Memory B cell (primary cell): Measurements from ENCODE around the gene MDFI.
"Not testable (repeated sequence)": the region's sequence is repeated elsewhere in the genome, so short reads cannot be mapped to it uniquely, and the experiment has no call there.

Experiments used
- ATAC-seq: fragments of 150-1000 bp; cut with Tn5 transposase; 2 replicates; pipeline ENCODE4 v1.10.0; 2021; ENCODE audit warnings: low read depth, mild to moderate bottlenecking, moderate library complexity
- DNase-seq, 2 donors: peaks; one replicate each; pipeline ENCODE4 v3.0.0; 2022; ENCODE audit warnings: low spot score in 2 of 2
- H3K27ac Mint-ChIP-seq: one replicate; pipeline ENCODE4 v1.8.0; 2022; ENCODE audit warnings: mild to moderate bottlenecking, moderate library complexity, mixed read lengths
- H3K27me3 Mint-ChIP-seq: one replicate; pipeline ENCODE4 v1.8.0; 2022; ENCODE audit warnings: mixed read lengths
- H3K36me3 Mint-ChIP-seq: one replicate; pipeline ENCODE4 v1.8.0; 2022; ENCODE audit warnings: mild to moderate bottlenecking, mixed read lengths
- H3K4me1 Mint-ChIP-seq: one replicate; pipeline ENCODE4 v1.8.0; 2022; ENCODE audit warnings: mixed read lengths
- H3K4me3 Mint-ChIP-seq: one replicate; pipeline ENCODE4 v1.8.0; 2022; ENCODE audit warnings: mild to moderate bottlenecking, moderate library complexity, mixed read lengths
- H3K9me3 Mint-ChIP-seq: one replicate; pipeline ENCODE4 v1.8.0; 2022; ENCODE audit warnings: mixed read lengths

MDFI gene

DNA sequence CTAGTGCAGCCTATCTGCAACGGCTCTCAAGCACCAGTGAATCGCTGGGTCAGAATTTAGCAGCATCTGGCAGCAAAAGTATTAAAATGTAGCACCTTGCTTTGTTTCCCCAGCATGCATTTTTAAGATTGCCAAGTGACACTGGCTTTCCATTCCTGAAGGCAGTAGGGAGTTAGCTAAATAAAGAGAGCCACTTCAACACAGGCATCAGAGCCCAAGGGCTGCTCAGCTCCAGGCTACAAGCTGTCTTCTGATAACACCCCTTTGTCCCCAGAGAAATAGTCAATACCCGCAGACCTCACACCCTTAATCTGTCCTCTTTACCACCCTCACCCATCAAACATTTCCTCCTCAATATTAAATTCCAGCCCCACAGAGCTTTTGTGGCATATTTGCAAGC is 19.7 kb upstream of the MDFI start:
- no peak overlapping the region for H3K4me3 Mint-ChIP-seq
- H3K36me3 Mint-ChIP-seq, result peaks cover 2% of the 10 kb centered on the region
- no peak for ATAC-seq
- H3K27me3 Mint-ChIP-seq, result peaks cover 11% of the 10 kb centered on the region
- no peaks in the 10 kb centered on the region for H3K4me1 Mint-ChIP-seq
- H3K27ac Mint-ChIP-seq, result no peak overlapping the region
- DNase-seq, result no peak
- H3K9me3 Mint-ChIP-seq, result peaks cover 4% of the 10 kb centered on the region

DNA sequence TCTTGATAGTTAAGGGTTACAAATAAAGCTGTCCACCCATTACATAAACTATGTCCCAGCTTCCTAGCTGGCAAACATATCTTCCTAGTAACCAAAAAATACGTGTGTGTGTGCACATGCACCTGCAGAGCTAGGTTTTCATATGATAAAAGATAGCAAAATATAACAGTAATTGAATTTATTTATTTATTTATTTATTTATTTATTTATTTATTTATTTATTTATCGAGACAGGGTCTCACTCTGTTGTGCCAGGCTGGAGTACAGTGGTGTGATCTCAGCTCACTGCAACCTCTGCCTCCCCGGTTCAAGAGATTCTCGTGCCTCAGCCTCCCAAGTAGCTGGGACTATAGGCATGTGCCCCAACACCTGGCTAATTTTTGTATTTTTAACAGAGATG is 19.1 kb upstream of the MDFI start:
- DNase-seq, H3K36me3 Mint-ChIP-seq, H3K4me1 Mint-ChIP-seq, ATAC-seq, H3K9me3 Mint-ChIP-seq, H3K4me3 Mint-ChIP-seq, H3K27ac Mint-ChIP-seq: not testable (repeated sequence)
- peaks cover 10% of the 10 kb centered on the region for H3K27me3 Mint-ChIP-seq

DNA sequence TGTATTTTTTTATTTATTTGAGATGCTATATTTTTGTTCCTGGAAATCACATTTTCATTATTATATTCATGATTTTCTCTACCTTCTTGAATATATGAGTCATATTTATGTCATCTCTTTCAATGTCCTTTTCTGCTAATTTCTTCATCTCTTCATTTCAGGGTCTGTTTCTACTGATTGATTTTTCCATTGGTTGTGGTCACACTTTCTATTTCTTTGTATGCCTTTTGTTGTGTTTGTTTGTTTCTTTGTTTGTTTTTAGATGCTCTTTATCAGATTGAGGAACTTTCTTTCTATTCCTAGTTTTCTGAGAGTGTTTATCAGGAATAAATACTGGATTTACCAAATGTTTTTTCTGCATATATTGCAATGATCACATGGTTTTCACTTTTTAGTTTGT is 16.9 kb upstream of the MDFI start:
- Mint-ChIP-seq H3K27me3 (peaks cover 17% of the 10 kb centered on the region), H3K9me3 (peaks cover 7% of the 10 kb centered on the region), H3K36me3 (peaks cover 5% of the 10 kb centered on the region), H3K27ac (no peak overlapping the region), H3K4me3 (no peak overlapping the region), H3K4me1 (peaks cover 8% of the 10 kb centered on the region)
- ATAC-seq (no peak), DNase-seq (no peak)

GRCh38 chr6:41621802-41622201 is 16.5 kb upstream of the MDFI start:
- H3K4me3 Mint-ChIP-seq, result no peak overlapping the region
- H3K27ac Mint-ChIP-seq, result no peak overlapping the region
- H3K4me1 Mint-ChIP-seq, result peaks cover 8% of the 10 kb centered on the region
- ATAC-seq (no peak), DNase-seq (no peak)
- H3K9me3 Mint-ChIP-seq, result peaks cover 7% of the 10 kb centered on the region
- H3K27me3 Mint-ChIP-seq, result peaks cover 19% of the 10 kb centered on the region
- peaks cover 5% of the 10 kb centered on the region for H3K36me3 Mint-ChIP-seq

GRCh38 chr6:41622206-41622988 is 15.9 kb upstream of the MDFI start:
- Mint-ChIP-seq H3K9me3 (peaks cover 7% of the 10 kb centered on the region), H3K27ac (no peak overlapping the region), H3K36me3 (peaks cover 5% of the 10 kb centered on the region), H3K27me3 (peaks cover 19% of the 10 kb centered on the region), H3K4me1 (peaks cover 8% of the 10 kb centered on the region), H3K4me3 (no peak overlapping the region)
- DNase-seq (no peak), ATAC-seq (no peak)

- peaks cover 5% of the 10 kb centered on the region for H3K36me3 Mint-ChIP-seq
- no peak overlapping the region for H3K27ac Mint-ChIP-seq
- DNase-seq, result no peak
Measured at GRCh38 chr6:41623330-41623729, 14.9 kb upstream of the MDFI start.

DNA sequence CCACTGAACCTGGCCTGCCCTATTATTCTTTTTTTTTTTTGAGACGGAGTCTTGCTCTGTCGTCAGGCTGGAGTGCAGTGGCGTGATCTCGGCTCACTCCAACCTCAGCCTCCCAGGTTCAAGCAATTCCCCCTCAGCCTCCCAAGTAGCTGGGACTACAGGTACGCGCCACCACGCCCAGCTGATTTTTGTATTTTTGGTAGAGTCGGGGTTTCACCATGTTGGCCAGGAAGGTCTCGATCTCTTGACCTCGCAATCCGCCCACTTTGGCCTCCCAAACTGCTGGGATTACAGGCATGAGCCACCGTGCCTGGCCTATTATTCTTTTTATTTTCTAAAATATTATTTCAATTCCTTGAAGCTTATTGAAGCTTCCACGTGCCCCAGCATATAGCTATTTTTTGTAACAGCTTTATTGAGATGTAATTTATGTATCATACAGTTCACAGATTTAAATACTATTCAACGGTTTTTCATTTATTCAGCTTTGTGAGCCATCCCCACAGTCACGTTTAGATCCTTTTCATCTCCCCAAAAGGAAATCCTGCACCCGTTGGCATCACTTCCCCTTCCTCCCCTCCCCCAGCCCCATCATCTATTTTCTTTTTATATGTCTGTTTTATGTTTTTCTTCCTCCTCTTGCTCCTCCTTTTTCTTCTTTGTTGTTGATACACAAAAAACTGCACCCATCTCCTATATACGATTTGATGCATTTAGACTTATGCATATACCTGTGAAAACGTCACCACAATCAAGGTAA is 13.5 kb upstream of the MDFI start:
- Mint-ChIP-seq H3K9me3 (peaks cover 7% of the 10 kb centered on the region), H3K4me3 (no peak overlapping the region), H3K4me1 (peaks cover 8% of the 10 kb centered on the region), H3K36me3 (peaks cover 5% of the 10 kb centered on the region), H3K27me3 (peaks cover 28% of the 10 kb centered on the region), H3K27ac (no peak overlapping the region)
- no peak for DNase-seq
- ATAC-seq, result no peak

More at GRCh38 chr6:41623330-41623729, 14.9 kb upstream of the MDFI start:
- Mint-ChIP-seq H3K9me3 (peaks cover 7% of the 10 kb centered on the region), H3K4me3 (no peak overlapping the region), H3K27me3 (peaks cover 25% of the 10 kb centered on the region), H3K4me1 (peaks cover 8% of the 10 kb centered on the region)
- ATAC-seq, result no peak

DNA sequence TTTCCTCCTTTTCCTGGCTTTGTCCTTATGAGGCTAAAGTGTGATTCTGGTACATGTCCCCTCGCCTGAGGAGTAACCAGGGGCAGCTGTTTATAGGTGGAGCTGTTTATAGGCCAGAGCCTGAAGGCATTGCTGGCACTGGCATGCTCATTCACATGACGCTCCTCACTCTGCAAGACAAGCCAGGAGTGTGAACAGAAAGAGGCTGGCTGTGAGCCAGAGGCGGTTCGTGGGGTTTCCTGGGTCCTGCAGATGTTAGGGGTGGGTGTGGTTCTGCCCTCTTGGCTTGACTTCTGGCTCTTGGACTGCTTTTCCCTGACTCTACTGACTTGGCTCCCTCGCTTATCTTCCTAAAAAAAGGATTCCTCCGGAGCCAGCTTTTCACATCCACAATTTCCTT is 12.8 kb upstream of the MDFI start:
- ATAC-seq (no peak), DNase-seq (no peak)
- Mint-ChIP-seq H3K9me3 (peaks cover 7% of the 10 kb centered on the region), H3K4me1 (peaks cover 8% of the 10 kb centered on the region), H3K27me3 (peaks cover 29% of the 10 kb centered on the region), H3K36me3 (peaks cover 5% of the 10 kb centered on the region), H3K4me3 (no peak overlapping the region), H3K27ac (no peak overlapping the region)

- H3K27ac Mint-ChIP-seq, result no peak overlapping the region
- ATAC-seq (no peak), DNase-seq (no peak)
- peaks cover 6% of the 10 kb centered on the region for H3K9me3 Mint-ChIP-seq
- H3K36me3 Mint-ChIP-seq, result peaks cover 5% of the 10 kb centered on the region
- H3K4me1 Mint-ChIP-seq, result peaks cover 8% of the 10 kb centered on the region
- H3K4me3 Mint-ChIP-seq, result no peak overlapping the region
- peaks cover 31% of the 10 kb centered on the region for H3K27me3 Mint-ChIP-seq
Measured at GRCh38 chr6:41626022-41626421, 12.2 kb upstream of the MDFI start.

DNA sequence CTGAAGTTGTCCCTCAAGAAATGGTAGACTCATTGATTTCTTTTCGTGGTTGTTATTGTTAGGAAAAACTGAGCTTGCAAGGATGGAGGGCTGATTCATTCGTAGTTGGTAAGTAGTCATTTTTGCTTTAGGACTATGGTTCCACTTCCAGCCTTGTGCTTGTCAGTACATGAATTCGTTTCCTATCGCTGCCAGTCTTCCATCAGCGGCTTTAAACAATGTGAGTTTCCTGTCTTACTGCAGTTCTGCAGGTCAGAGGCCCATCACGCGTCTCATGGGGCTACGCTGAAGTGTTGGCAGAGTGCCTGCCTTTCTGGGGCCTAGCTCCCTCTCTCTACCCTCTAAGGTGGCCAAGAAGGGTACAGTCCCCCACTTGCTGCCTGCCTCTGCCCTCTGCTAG is 11.4 kb upstream of the MDFI start:
- Mint-ChIP-seq H3K4me1 (peaks cover 8% of the 10 kb centered on the region), H3K36me3 (peaks cover 3% of the 10 kb centered on the region), H3K27me3 (peaks cover 32% of the 10 kb centered on the region), H3K9me3 (peaks cover 3% of the 10 kb centered on the region), H3K4me3 (no peak overlapping the region), H3K27ac (no peak overlapping the region)
- ATAC-seq, result no peak
- DNase-seq, result no peak

DNA sequence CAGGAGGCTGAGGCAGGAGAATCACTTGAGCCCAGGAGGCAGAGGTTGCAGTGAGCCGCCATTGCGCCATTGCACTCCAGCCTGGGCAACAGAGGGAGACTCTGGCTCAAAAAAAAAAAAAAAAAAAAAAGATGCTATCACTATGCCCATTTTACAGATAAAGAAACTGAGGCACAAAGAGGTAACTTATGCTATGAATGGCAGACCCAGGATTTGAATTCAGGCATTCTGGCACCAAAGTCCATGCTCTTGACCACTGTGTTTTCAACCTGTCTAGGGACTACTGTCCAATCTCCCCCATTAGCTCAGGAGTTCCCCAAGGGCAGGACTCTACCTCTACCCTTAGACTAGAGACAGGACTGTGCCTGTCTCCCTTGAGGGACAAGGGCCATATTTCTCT is 9.1 kb upstream of the MDFI start:
- peaks cover 3% of the 10 kb centered on the region for H3K9me3 Mint-ChIP-seq
- ATAC-seq, result no peak
- peaks cover 3% of the 10 kb centered on the region for H3K36me3 Mint-ChIP-seq
- H3K27me3 Mint-ChIP-seq, result peaks cover 32% of the 10 kb centered on the region
- H3K27ac Mint-ChIP-seq, result no peak overlapping the region
- H3K4me3 Mint-ChIP-seq, result no peak overlapping the region
- peaks cover 8% of the 10 kb centered on the region for H3K4me1 Mint-ChIP-seq
- DNase-seq, result no peak

- DNase-seq (no peak), ATAC-seq (no peak)
- Mint-ChIP-seq H3K9me3 (peaks cover 2% of the 10 kb centered on the region), H3K4me3 (no peak overlapping the region), H3K27me3 (peaks cover 36% of the 10 kb centered on the region), H3K27ac (no peak overlapping the region), H3K36me3 (peaks cover 2% of the 10 kb centered on the region), H3K4me1 (peaks cover 7% of the 10 kb centered on the region)
Measured at GRCh38 chr6:41630069-41630468, 8.2 kb upstream of the MDFI start.

DNA sequence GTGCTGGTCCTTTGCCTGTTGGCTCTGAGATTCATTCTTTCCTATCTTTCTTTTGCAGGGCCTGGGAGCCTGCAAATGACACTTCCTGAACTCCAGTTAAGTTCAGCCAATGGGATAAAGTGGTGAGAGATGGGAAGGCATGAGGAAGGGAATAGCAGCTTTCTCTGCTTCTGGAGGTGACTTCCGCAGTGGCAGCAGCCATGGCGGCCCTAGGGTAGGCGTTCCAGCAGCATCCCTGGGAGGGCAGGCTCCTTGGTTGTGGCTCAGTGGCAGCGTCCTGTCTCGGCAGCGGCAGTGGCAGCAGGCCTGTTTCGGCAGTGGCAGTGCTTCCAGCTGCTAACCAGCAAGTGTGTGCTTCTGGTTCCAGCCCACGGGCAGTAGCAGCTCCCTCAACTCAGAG is 7.3 kb upstream of the MDFI start:
- no peaks in the 10 kb centered on the region for H3K4me1 Mint-ChIP-seq
- H3K4me3 Mint-ChIP-seq, result no peak overlapping the region
- H3K36me3 Mint-ChIP-seq, result no peaks in the 10 kb centered on the region
- DNase-seq (no peak), ATAC-seq (no peak)
- no peak overlapping the region for H3K27ac Mint-ChIP-seq
- H3K27me3 Mint-ChIP-seq, result peaks cover 36% of the 10 kb centered on the region
- no peaks in the 10 kb centered on the region for H3K9me3 Mint-ChIP-seq

GRCh38 chr6:41633056-41633634 is 5.1 kb upstream of the MDFI start:
- peaks cover 34% of the 10 kb centered on the region for H3K27me3 Mint-ChIP-seq

More at GRCh38 chr6:41633056-41633634, 5.1 kb upstream of the MDFI start:
- DNase-seq, result no peak
- no peak overlapping the region for H3K27ac Mint-ChIP-seq
- H3K9me3 Mint-ChIP-seq, result no peaks in the 10 kb centered on the region
- H3K4me3 Mint-ChIP-seq, result no peak overlapping the region
- ATAC-seq, result no peak
- H3K4me1 Mint-ChIP-seq, result peaks cover 2% of the 10 kb centered on the region
- no peaks in the 10 kb centered on the region for H3K36me3 Mint-ChIP-seq
